ENCODE measurements around the gene ASB10. TPM values are rescaled to one million over a fixed set of nuclear protein-coding genes. Genes with fewer than 3 reads are reported as not detected.

The ASB10 gene
- total RNA-seq, 6 experiments from 2014 or later, result not detected

DNA sequence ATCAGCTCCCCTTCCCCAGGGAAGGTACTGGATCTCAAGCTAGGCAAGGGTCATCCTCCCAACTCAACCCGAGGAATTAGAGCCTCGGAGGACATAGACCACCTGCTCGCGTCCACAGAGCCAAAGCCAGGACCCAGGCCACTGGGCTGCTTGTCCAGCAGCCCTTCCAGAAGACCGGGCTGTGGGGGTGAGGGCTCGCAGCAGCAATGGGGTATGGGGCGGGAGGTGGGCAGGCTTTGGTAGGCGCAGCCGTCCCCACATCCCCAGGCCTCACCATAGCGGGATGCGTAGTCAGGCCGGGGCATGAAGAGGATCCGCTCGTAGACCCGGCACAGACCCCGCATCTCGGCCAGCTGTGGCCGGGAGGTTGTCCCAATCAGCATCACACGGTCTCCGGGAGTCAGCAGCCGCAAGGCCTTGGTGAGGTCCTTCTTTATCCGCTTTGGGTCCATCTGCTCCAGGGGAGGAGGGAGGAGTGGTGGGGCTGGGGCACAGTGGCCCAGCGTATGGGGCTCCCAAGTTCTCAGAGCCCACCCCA, 5.0 kb upstream of the ASB10 start:
- H3K27ac ChIP-seq, result no peak overlapping the region
- intact Hi-C loops (cut with DNase I), result no loop called here
- H3K27me3 ChIP-seq, result no peaks in the 10 kb centered on the region
- ATAC-seq, result no peak
- WGBS (ENCODE audit: insufficient coverage, low coverage, low lambda C conversion rate, missing lambda C conversion rate), result no CpG with 5 or more reads among the region's 23 CpGs
- DNase-seq, result no peak
- H3K4me1 ChIP-seq, result no peaks in the 10 kb centered on the region
- no peaks in the 10 kb centered on the region for H3K9me3 ChIP-seq
- no peaks in the 10 kb centered on the region for H3K36me3 ChIP-seq
- TF ChIP-seq POLR2A (IDR thresholded peaks at IDR 0.05), result no peak
- TF ChIP-seq, protein P1, sequence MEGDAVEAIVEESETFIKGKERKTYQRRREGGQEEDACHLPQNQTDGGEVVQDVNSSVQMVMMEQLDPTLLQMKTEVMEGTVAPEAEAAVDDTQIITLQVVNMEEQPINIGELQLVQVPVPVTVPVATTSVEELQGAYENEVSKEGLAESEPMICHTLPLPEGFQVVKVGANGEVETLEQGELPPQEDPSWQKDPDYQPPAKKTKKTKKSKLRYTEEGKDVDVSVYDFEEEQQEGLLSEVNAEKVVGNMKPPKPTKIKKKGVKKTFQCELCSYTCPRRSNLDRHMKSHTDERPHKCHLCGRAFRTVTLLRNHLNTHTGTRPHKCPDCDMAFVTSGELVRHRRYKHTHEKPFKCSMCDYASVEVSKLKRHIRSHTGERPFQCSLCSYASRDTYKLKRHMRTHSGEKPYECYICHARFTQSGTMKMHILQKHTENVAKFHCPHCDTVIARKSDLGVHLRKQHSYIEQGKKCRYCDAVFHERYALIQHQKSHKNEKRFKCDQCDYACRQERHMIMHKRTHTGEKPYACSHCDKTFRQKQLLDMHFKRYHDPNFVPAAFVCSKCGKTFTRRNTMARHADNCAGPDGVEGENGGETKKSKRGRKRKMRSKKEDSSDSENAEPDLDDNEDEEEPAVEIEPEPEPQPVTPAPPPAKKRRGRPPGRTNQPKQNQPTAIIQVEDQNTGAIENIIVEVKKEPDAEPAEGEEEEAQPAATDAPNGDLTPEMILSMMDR (IDR thresholded peaks at IDR 0.05), result no peak
- H3K4me3 ChIP-seq, result no peak overlapping the region

DNA sequence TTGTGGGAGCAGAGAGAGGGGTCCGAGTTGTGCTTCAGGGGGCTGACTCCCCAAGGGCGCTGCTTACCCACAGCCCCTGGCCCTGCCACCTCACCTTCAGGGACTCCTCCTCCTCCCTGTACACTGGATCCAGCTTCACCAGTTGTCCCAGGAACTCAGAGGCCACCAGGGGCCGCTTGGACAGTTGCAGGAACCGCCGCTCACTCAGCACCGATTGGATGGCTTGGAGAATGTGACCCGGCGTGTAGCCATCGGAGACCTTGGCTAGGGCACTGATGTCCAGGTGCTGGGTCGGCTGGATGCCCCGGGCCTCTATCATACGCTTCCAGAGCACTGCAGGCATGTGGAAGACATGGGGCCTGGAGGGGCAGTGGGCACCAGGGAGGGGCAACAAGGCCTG, 4.5 kb upstream of the ASB10 start:
- Histone ChIP-seq H3K36me3 (no peaks in the 10 kb centered on the region), H3K9me3 (no peaks in the 10 kb centered on the region), H3K4me1 (no peaks in the 10 kb centered on the region), H3K27ac (no peak overlapping the region), H3K4me3 (no peak overlapping the region), H3K27me3 (no peaks in the 10 kb centered on the region)
- intact Hi-C loops (cut with DNase I), result no loop called here
- TF ChIP-seq, protein P1 (IDR thresholded peaks at IDR 0.05), result no peak
- no peak for TF ChIP-seq POLR2A (IDR thresholded peaks at IDR 0.05)
- ATAC-seq (no peak), DNase-seq (no peak)
- 70% methylated on average over 7 of the region's 12 CpGs for WGBS (ENCODE audit: insufficient coverage, low coverage, low lambda C conversion rate, missing lambda C conversion rate)

DNA sequence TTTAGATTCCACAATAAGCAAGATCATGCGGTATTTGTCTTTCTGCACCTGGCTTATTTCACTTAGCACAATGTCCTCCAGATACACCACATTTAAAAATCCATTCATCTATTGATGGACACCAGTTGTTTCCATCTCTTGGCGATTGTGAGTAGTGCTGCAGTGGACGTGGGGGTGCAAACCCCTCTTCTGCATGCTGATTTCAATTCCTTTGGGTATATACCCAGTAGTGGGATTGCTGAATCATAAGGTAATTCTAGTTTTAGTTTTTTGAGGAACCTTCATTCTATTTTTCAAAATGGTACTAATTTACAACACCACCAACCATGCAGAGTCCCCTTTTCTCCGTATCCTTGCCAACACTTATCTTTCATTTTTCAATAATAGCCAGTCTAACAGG, 2.0 kb upstream of the ASB10 start:
- Histone ChIP-seq H3K9me3 (no peaks in the 10 kb centered on the region), H3K36me3 (no peaks in the 10 kb centered on the region), H3K27me3 (no peaks in the 10 kb centered on the region), H3K4me3 (no peak overlapping the region), H3K27ac (no peak overlapping the region), H3K4me1 (no peaks in the 10 kb centered on the region)
- TF ChIP-seq, protein P1 (IDR thresholded peaks at IDR 0.05), result no peak
- TF ChIP-seq POLR2A (IDR thresholded peaks at IDR 0.05), result no peak
- WGBS (ENCODE audit: insufficient coverage, low coverage, low lambda C conversion rate, missing lambda C conversion rate), result 60% methylated on average over 4 of the region's 4 CpGs
- DNase-seq (no peak), ATAC-seq (no peak)
- intact Hi-C loops (cut with DNase I), result no loop called here

DNA sequence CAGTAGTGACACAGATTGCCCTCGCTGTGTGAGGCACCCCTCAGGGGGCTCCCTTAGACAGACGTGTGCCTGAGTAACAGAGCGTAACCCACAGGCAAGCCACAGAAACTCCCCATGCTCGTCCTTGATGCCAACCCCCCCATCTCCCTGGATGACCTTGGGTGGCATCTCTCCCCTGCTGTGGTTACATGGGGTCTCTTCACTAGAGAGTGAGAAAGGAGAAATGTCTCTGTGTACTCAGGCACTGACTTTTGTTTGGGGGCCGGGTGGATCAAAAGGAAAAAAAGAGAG, 1.1 kb upstream of the ASB10 start:
- Histone ChIP-seq H3K27ac (no peak overlapping the region), H3K27me3 (no peaks in the 10 kb centered on the region), H3K4me1 (no peaks in the 10 kb centered on the region), H3K36me3 (no peaks in the 10 kb centered on the region), H3K9me3 (no peaks in the 10 kb centered on the region), H3K4me3 (no peak overlapping the region)
- TF ChIP-seq POLR2A (IDR thresholded peaks at IDR 0.05), result no peak
- TF ChIP-seq, protein P1 (IDR thresholded peaks at IDR 0.05), result no peak
- ATAC-seq (no peak), DNase-seq (no peak)
- 57% methylated on average over 5 of the region's 5 CpGs for WGBS (ENCODE audit: insufficient coverage, low coverage, low lambda C conversion rate, missing lambda C conversion rate)
- intact Hi-C loops (cut with DNase I), result no loop called here
